GM12801 (cell line): Measurements from ENCODE around the gene BAG5.

Experiments used
- CTCF ChIP-seq: IDR thresholded peaks from one replicate; pipeline ENCODE4 v1.5.1; 2011; ENCODE audit warnings: control low read depth; ENCODE audit not compliant: insufficient read length; ENCODE audit errors: extremely low read depth

The BAG5 gene

GRCh38 chr14:103574707-103575285 is 12.3 kb upstream of the BAG5 start:
- no peak for TF ChIP-seq CTCF

GRCh38 chr14:103574104-103574503 is 11.6 kb upstream of the BAG5 start:
- TF ChIP-seq CTCF, result no peak

GRCh38 chr14:103569408-103569807 is 7.0 kb upstream of the BAG5 start:
- TF ChIP-seq CTCF, result no peak

GRCh38 chr14:103568952-103569351 is 6.5 kb upstream of the BAG5 start:
- TF ChIP-seq CTCF, result no peak

GRCh38 chr14:103563844-103564505 is 1.5 kb upstream of the BAG5 start:
- no peak for TF ChIP-seq CTCF

GRCh38 chr14:103563226-103563620 is 766 bp upstream of the BAG5 start:
- TF ChIP-seq CTCF, result no peak

GRCh38 chr14:103562179-103562428 is 353 bp downstream of the BAG5 start:
- no peak for TF ChIP-seq CTCF
